ENCODE data around the gene RNF133. TPM values are rescaled to one million over a fixed set of nuclear protein-coding genes. Genes with fewer than 3 reads are reported as not detected.

The RNF133 gene
- total RNA-seq, 1 experiment from 2014 or later = 0.20 TPM

- H3K27ac ChIP-seq (ENCODE audit: low read depth, low read length) = no peak overlapping the region
- no peaks in the 10 kb centered on the region for H3K36me3 ChIP-seq (ENCODE audit: control insufficient read depth in 1 of 2, insufficient read depth in 2 of 2, low read length in 2 of 2)
- H3K4me3 ChIP-seq (replicated peaks in 1 of 2; ENCODE audit: low read depth in 1 of 2, low read length in 2 of 2) = no peak overlapping the region
- DNase-seq (ENCODE audit: low read depth, low spot score) = no peak
- ChIA-PET RAD21 (ENCODE audit: low non-redundant PET in 1 of 2, low total read pairs in 2 of 2, uncharacterized antibody in 2 of 2, unreplicated experiment in 2 of 2) (no interaction called here), POLR2A (no interaction called here), CTCF (no interaction called here)
- no peak overlapping the region for H3K9ac ChIP-seq (ENCODE audit: low read length)
- H4K20me1 ChIP-seq (ENCODE audit: insufficient read depth) = no peaks in the 10 kb centered on the region
- H3K4me2 ChIP-seq (ENCODE audit: low read length) = no peak overlapping the region
- TF ChIP-seq TCF7L2 (IDR thresholded peaks at IDR 0.05; ENCODE audit: borderline replicate concordance, extremely low read depth, insufficient read depth, insufficient read length) = no peak
- no peak for TF ChIP-seq JUND (IDR thresholded peaks at IDR 0.05)
- no peak for TF ChIP-seq YY1 (IDR thresholded peaks at IDR 0.05; ENCODE audit: extremely low read depth, insufficient replicate concordance, low read depth, low read length)
- no peak for TF ChIP-seq SIN3A (IDR thresholded peaks at IDR 0.05; ENCODE audit: low read depth)
- no peak for TF ChIP-seq FOSL1 (IDR thresholded peaks at IDR 0.05; ENCODE audit: low read depth)
- TF ChIP-seq EGR1 (IDR thresholded peaks at IDR 0.05; ENCODE audit: low read depth) = no peak
- TF ChIP-seq ATF3 (IDR thresholded peaks at IDR 0.05) = no peak
- TF ChIP-seq CEBPB (IDR thresholded peaks at IDR 0.05; ENCODE audit: low read depth) = no peak
- no peak for TF ChIP-seq ZNF274 (IDR thresholded peaks at IDR 0.05; ENCODE audit: low read depth, low read length)
- TF ChIP-seq CBX3 (IDR thresholded peaks at IDR 0.05; ENCODE audit: low read depth) = no peak
- no peak for TF ChIP-seq RAD21 (IDR thresholded peaks at IDR 0.05; ENCODE audit: low read depth)
- no peak for TF ChIP-seq MAX (IDR thresholded peaks at IDR 0.05)
- TF ChIP-seq ELF1 (IDR thresholded peaks at IDR 0.05; ENCODE audit: borderline replicate concordance, low read depth) = no peak
- no peak for TF ChIP-seq EZH2phosphoT487 (IDR thresholded peaks at IDR 0.05; ENCODE audit: borderline replicate concordance)
- no peaks in the 10 kb centered on the region for H3K79me2 ChIP-seq (ENCODE audit: insufficient read depth, low read length)
- no peak for ATAC-seq
- H3K4me1 ChIP-seq (ENCODE audit: control insufficient read depth in 1 of 2, insufficient read depth in 2 of 2, low read length in 2 of 2) = no peaks in the 10 kb centered on the region
- no peak overlapping the region for H2AFZ ChIP-seq (ENCODE audit: low read depth, low read length, poor library complexity, severe bottlenecking)
- intact Hi-C loops (cut with micrococcal nuclease) = no loop called here
- H3K9me2 ChIP-seq (ENCODE audit: insufficient read depth) = no peaks in the 10 kb centered on the region
- no peaks in the 10 kb centered on the region for H3K27me3 ChIP-seq (ENCODE audit: insufficient read depth, low read length)
- no TSS peak for BruUV-seq (replicated peaks)
- H3K9me3 ChIP-seq (ENCODE audit: control insufficient read depth in 1 of 2, insufficient read depth in 1 of 2, low read depth in 1 of 2, low read length in 2 of 2) = no peaks in the 10 kb centered on the region
Observed at GRCh38 chr7:122710916-122711315, 12.0 kb upstream of the RNF133 start.

All from HCT116 (cell line).